Common myeloid progenitor, CD34-positive (primary cell): ENCODE data around the gene ZFR2.
A peak's percentile ranks its signal among the peaks of the same experiment; 100 is the strongest.

Experiments
- CTCF ChIA-PET: fragments of 350-600 bp; sonication (Branson Sonifier 250); formaldehyde crosslinking; loops from one replicate; lab custom pipeline; 2021; ENCODE audit warnings: antibody characterized with exemption; lab: Charles Lee
- POLR2A ChIA-PET: fragments of 350-600 bp; sonication (Branson Sonifier 250); formaldehyde crosslinking; loops from one replicate; lab custom pipeline; 2021; ENCODE audit warnings: antibody characterized with exemption; lab: Charles Lee
- DNase-seq, 3 donors: peaks; one replicate each; pipeline versions ENCODE4 v3.0.0 to v3.0.0-alpha.2; 2013
- H3K27ac ChIP-seq, 2 experiments: 1 replicate in 1 of 2; 2 replicates in 1 of 2; pipeline ENCODE4 v1.7.0; 2013; ENCODE audit warnings: inconsistent platforms in 2 of 2, low read length in 2 of 2, mild to moderate bottlenecking in 2 of 2, low read depth in 1 of 2, moderate library complexity in 1 of 2; ENCODE audit not compliant: severe bottlenecking in 2 of 2, insufficient read depth in 1 of 2, poor library complexity in 1 of 2
- H3K27me3 ChIP-seq, 5 experiments: replicated peaks in 2 of 5; 1 replicate in 3 of 5; 2 replicates in 2 of 5; pipeline versions ENCODE4 v1.6.1 to v1.7.0; 2013; ENCODE audit warnings: low read length in 4 of 5, mild to moderate bottlenecking in 2 of 5, moderate library complexity in 2 of 5, inconsistent platforms in 1 of 5; ENCODE audit not compliant: insufficient read depth in 5 of 5, control insufficient read depth in 4 of 5
- H3K36me3 ChIP-seq, 4 experiments: 1 replicate in 2 of 4; 2 replicates in 2 of 4; pipeline versions ENCODE4 v1.6.1 to v1.7.0; 2013; ENCODE audit warnings: low read length in 3 of 4, control low read depth in 1 of 4, mild to moderate bottlenecking in 1 of 4; ENCODE audit not compliant: control insufficient read depth in 4 of 4, insufficient read depth in 4 of 4
- H3K4me1 ChIP-seq, 4 experiments: 1 replicate in 3 of 4; 2 replicates in 1 of 4; pipeline versions ENCODE4 v1.6.1 to v1.7.1; 2013; ENCODE audit warnings: low read length in 3 of 4, mild to moderate bottlenecking in 3 of 4, control low read depth in 1 of 4, inconsistent platforms in 1 of 4, moderate library complexity in 1 of 4; ENCODE audit not compliant: control insufficient read depth in 4 of 4, insufficient read depth in 4 of 4; ENCODE audit errors: control extremely low read depth in 1 of 4
- H3K4me3 ChIP-seq, 7 experiments: 1 replicate in 4 of 7; 2 replicates in 3 of 7; pipeline versions ENCODE4 v1.5.1 to v1.7.0; 2013; ENCODE audit warnings: mild to moderate bottlenecking in 7 of 7, low read length in 6 of 7, moderate library complexity in 6 of 7, inconsistent platforms in 2 of 7, low read depth in 2 of 7, control low read depth in 1 of 7; ENCODE audit not compliant: insufficient read depth in 4 of 7, control insufficient read depth in 1 of 7; ENCODE audit errors: extremely low read depth in 1 of 7
- H3K9me3 ChIP-seq, 5 experiments: 1 replicate in 4 of 5; 2 replicates in 1 of 5; pipeline versions ENCODE4 v1.6.1 to v1.7.1; 2013; ENCODE audit warnings: low read length in 4 of 5, mild to moderate bottlenecking in 2 of 5, inconsistent platforms in 1 of 5, low read depth in 1 of 5, moderate library complexity in 1 of 5; ENCODE audit not compliant: control insufficient read depth in 4 of 5, insufficient read depth in 2 of 5; ENCODE audit errors: control extremely low read depth in 1 of 5
- WGBS: methylation state at CpG from one replicate; pipeline ENCODE4 v1.1.5; 2013; ENCODE audit not compliant: insufficient coverage; 5-methylcytosine and 5-hydroxymethylcytosine counted together

Gene ZFR2

DNA sequence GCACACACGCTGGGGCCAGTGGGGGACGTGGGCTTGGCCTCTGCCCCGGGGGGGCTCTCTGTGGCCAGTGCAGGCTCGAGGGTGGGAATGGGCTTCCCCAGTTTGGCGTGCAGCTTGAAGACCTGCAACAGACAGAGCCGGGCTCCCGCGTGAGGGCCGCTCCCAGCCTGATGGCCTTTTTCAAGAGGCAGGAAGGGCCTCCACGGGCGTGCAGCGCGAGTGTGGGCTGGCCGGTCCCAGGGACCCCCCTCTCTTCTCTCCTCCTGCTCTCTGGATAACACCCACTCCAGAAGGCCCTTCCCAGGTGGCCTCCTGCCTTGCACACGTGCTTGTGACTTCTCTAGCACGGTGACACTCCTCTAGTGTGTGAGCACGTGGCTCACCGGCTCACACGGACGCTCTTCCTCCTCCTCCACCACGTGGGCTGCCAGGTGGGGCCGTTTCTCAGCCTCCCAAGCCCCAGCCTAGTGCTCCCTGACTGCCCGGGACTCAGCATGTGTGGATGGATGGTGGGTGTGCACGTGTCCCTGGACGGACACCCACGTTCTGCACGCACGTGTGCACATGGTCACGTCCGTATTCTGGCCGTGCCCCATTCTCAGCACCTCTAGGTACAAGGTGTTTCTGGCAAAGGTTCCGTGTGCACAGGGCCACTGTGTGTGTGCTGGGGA lies 43.4 kb downstream of the ZFR2 start:
- no peaks in the 10 kb centered on the region for H3K36me3 ChIP-seq
- H3K4me3 ChIP-seq, result no peak overlapping the region
- H3K27ac ChIP-seq, result no peak overlapping the region
- ChIA-PET CTCF (interaction anchor here (1.3 kb wide), 1 partner anchor 21 kb away, joined by 3 read pairs; no protein-coding TSS in a partner anchor), POLR2A (interaction anchor here (0.7 kb wide), 1 partner anchor 67 kb away, joined by 3 read pairs; no protein-coding TSS in a partner anchor)
- 91% methylated on average over 19 of the region's 32 CpGs for WGBS
- no peaks in the 10 kb centered on the region for H3K9me3 ChIP-seq
- peaks cover 0 to 3% (median 0%) of the 10 kb centered on the region in 5 experiments for H3K27me3 ChIP-seq
- H3K4me1 ChIP-seq, result peaks cover 0 to 8% (median 3%) of the 10 kb centered on the region in 4 experiments
- DNase-seq, result no peak

DNA sequence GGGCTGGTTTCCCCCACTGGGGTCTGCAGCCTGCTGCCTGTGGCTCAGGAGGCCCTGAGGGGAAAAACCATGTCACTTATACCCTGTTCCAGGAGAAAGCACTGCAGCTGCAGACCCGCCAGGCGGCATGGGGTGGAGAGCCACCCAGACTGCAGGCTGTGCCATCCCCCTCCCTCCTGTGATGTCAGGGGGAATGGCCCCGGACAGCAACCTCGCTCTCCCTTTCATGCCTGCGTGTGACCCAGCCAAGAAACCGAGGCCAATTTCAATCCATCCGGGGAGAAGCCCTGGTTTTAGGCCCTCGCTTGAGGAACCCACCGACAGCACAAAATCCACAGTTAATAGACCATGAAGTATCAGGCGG lies 45.5 kb downstream of the ZFR2 start:
- WGBS, result 95% methylated on average over 6 of the region's 10 CpGs

DNA sequence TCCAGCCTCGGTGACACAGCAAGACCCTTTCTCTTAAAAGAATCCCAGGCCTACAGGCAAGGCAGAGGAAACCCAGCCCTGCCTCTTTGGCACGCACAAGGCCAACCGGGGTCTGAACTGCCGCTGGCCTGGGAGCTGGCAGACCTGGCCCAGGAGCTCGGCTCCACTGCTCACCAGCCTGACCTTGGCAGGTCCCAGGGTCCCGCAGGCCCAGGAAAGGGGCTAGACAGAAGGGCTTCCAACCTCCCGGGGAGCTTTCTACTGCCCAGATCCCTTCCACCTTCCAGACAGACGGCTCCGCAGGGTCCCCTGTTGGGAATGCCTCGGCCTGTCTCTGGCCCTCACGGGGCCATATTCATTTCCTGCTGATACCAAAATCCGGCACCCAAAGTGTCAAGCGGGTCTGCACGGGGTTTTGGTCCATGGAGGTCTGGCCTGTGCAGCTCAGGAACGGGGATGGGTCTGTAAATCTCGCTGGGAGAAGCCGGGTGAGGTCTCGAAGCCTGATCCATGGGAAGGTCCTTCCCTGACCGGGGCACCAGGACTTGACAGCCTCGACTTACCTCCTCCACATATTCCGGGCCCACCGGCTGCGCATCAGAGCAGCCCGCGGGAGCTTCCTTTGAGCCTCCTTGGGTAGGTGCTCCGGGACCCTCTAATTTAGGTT lies 46.0 kb downstream of the ZFR2 start:
- no peaks in the 10 kb centered on the region for H3K27me3 ChIP-seq
- 95% methylated on average over 23 of the region's 26 CpGs for WGBS
- H3K36me3 ChIP-seq, result no peaks in the 10 kb centered on the region
- H3K4me3 ChIP-seq, result no peak overlapping the region
- no peaks in the 10 kb centered on the region for H3K9me3 ChIP-seq
- no peak overlapping the region for H3K27ac ChIP-seq
- ChIA-PET POLR2A (interaction anchor here (0.6 to 1.1 kb wide), 2 partner anchors 10 to 60 kb away, joined by 3 read pairs; partner anchors contain the start of gene MRPL54), CTCF (interaction anchor here (1.0 to 2.4 kb wide), 13 partner anchors 9 to 112 kb away, joined by 3 to 17 read pairs (median 5); partner anchors contain the start of gene MRPL54)
- peaks cover 0 to 33% (median 10%) of the 10 kb centered on the region in 4 experiments for H3K4me1 ChIP-seq
- no peak for DNase-seq

More for the DNA sequence above, 45.5 kb downstream of the ZFR2 start:
- Histone ChIP-seq H3K4me3 (no peak overlapping the region), H3K4me1 (peaks cover 0 to 28% (median 9%) of the 10 kb centered on the region in 4 experiments), H3K36me3 (no peaks in the 10 kb centered on the region), H3K9me3 (no peaks in the 10 kb centered on the region), H3K27me3 (no peaks in the 10 kb centered on the region), H3K27ac (no peak overlapping the region)
- CTCF ChIA-PET, result interaction anchor here (1.0 to 2.4 kb wide), 7 partner anchors 11 to 61 kb away, joined by 3 to 17 read pairs (median 6); partner anchors contain the start of gene MRPL54
- DNase-seq, result no peak
- POLR2A ChIA-PET, result no interaction called here

DNA sequence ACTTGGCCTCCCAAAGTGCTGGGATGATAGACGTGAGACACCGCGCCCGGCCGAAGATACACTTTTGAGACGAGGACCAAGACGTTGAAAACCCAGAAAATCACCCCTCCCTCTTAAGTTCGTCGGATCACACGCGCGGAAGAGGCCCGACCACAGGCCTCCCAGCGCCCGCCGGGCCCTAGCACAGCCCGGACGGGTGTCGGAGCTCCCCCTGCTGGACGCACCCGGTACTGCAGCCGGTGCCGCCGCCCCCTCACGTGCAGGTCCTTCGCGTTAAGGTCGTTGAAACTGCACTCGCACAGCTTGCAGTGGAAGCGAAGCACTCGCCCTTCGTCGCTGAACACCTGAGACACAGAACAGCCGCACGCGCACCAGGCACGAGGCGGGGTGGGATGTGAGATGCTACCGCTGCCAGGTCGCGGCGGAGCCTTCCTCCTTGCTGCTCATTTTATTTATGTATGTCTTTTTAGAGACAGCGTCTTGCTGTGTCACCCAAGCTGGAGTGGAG lies 46.9 kb downstream of the ZFR2 start:
- peaks cover 0 to 34% (median 10%) of the 10 kb centered on the region in 4 experiments for H3K4me1 ChIP-seq
- H3K27me3 ChIP-seq, result no peaks in the 10 kb centered on the region
- H3K27ac ChIP-seq, result no peak overlapping the region
- CTCF ChIA-PET, result interaction anchor here (1.0 to 2.4 kb wide), 14 partner anchors 10 to 111 kb away, joined by 3 to 17 read pairs (median 4); partner anchors contain the start of gene MRPL54
- no peaks in the 10 kb centered on the region for H3K9me3 ChIP-seq
- no peaks in the 10 kb centered on the region for H3K36me3 ChIP-seq
- DNase-seq, result peak; percentile 85 to 91 (median 89)
- H3K4me3 ChIP-seq, result peak overlapping the region in 1 of 7 experiments; percentile 23
- POLR2A ChIA-PET, result interaction anchor here (0.6 to 1.1 kb wide), 2 partner anchors 11 to 59 kb away, joined by 3 read pairs; partner anchors contain the start of gene MRPL54
- WGBS, result 6% methylated on average over 37 of the region's 43 CpGs

DNA sequence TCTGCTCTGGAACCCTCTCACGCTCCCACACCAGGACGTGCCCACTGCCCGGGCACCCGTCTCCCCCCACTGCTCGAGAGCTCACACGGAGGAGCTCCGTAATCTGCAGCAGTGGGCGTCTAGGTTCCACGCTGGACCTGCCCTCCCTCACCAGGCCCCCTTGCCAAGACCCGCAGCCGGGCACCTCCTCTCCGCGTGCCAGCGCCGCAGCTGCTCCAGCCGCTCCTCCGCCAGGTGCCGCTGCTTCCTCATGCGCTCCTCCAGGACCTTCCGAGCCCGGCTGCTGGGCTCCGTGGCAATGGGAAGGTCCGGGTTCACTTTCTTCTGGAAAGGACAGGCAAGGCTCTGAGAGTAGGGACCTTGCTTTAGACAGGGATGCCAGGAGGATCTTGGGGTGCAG lies 47.7 kb downstream of the ZFR2 start:
- WGBS, result 98% methylated on average over 23 of the region's 23 CpGs

DNA sequence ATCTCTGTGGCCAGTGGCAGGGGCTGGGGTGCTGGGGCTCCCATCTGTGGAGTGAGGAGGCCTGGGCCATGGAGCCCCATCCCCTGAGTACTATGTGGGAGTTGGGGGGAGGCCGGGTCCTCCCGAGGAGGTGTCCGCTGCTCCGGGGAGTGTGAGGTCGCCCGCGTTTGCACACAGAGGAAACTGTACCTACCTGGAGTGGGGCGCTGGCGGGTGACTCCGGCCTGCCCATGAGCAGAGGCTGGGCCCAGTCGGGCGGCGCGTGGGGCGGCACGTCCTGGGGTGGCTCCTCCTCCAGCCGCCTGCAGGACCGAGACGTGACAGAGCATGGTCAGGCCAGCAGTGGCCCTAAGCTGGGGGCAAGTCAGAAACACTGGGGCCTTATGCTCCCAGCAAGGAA lies 48.8 kb downstream of the ZFR2 start:
- Histone ChIP-seq H3K4me3 (no peak overlapping the region), H3K27ac (no peak overlapping the region), H3K4me1 (peaks cover 0 to 34% (median 10%) of the 10 kb centered on the region in 4 experiments), H3K27me3 (no peaks in the 10 kb centered on the region), H3K36me3 (no peaks in the 10 kb centered on the region), H3K9me3 (no peaks in the 10 kb centered on the region)
- ChIA-PET POLR2A (no interaction called here), CTCF (interaction anchor here (1.6 to 2.5 kb wide), 2 partner anchors 29 to 57 kb away, joined by 3 to 11 read pairs; partner anchors contain the start of gene MRPL54)
- WGBS, result 89% methylated on average over 14 of the region's 19 CpGs
- DNase-seq, result no peak

More for the DNA sequence above, 47.7 kb downstream of the ZFR2 start:
- Histone ChIP-seq H3K4me1 (peaks cover 0 to 34% (median 10%) of the 10 kb centered on the region in 4 experiments), H3K27me3 (no peaks in the 10 kb centered on the region), H3K9me3 (no peaks in the 10 kb centered on the region), H3K4me3 (no peak overlapping the region), H3K36me3 (no peaks in the 10 kb centered on the region), H3K27ac (no peak overlapping the region)
- CTCF ChIA-PET, result interaction anchor here (1.0 to 2.4 kb wide), 5 partner anchors 9 to 106 kb away, joined by 3 to 17 read pairs (median 3); no protein-coding TSS in a partner anchor
- DNase-seq, result no peak
- POLR2A ChIA-PET, result no interaction called here
